SK-N-SH treated with all-trans-retinoic acid at 6 μM for 48 hours (cell line): ENCODE measurements around the gene HTR4.

ENCODE experiments used
- ATAC-seq: fragments of 200-7000 bp; cut with Tn5 transposase; 3 replicates; pipeline ENCODE4 v1.9.1; 2020; ENCODE audit warnings: mild to moderate bottlenecking, moderate library complexity
- ARNTL ChIP-seq: fragments of 450-650 bp; formaldehyde crosslinking; IDR thresholded peaks from 2 replicates; pipeline ENCODE4 v1.5.0; 2020; ENCODE audit warnings: low read depth, mild to moderate bottlenecking, moderate library complexity, borderline replicate concordance
- ESRRG ChIP-seq: fragments of 250-450 bp; sonication (Bioruptor Pico); IDR thresholded peaks from 2 replicates; pipeline ENCODE4 v1.6.1; 2021; ENCODE audit warnings: mild to moderate bottlenecking
- GLIS3 ChIP-seq: fragments of 250-450 bp; sonication (Bioruptor Pico); IDR thresholded peaks from 2 replicates; pipeline ENCODE4 v1.5.0; 2020; ENCODE audit warnings: mild to moderate bottlenecking, moderate library complexity
- OSR1 ChIP-seq: fragments of 250-450 bp; sonication (Bioruptor Pico); IDR thresholded peaks from 2 replicates; pipeline ENCODE4 v1.8.0; 2022; ENCODE audit warnings: moderate library complexity, mild to moderate bottlenecking, inconsistent platforms
- PPARA ChIP-seq: fragments of 250-450 bp; sonication (Bioruptor Pico); IDR thresholded peaks from 2 replicates; pipeline ENCODE4 v1.5.0; 2020; ENCODE audit warnings: mild to moderate bottlenecking, borderline replicate concordance
- RARB ChIP-seq: fragments of 250-450 bp; sonication (Bioruptor Pico); IDR thresholded peaks from 2 replicates; pipeline ENCODE4 v1.8.0; 2021; ENCODE audit warnings: mild to moderate bottlenecking, moderate library complexity
- TCF4 ChIP-seq: fragments of 250-450 bp; sonication (Bioruptor Pico); IDR thresholded peaks from 2 replicates; pipeline ENCODE4 v1.8.0; 2021; ENCODE audit warnings: mild to moderate bottlenecking, moderate library complexity, borderline replicate concordance
- TOX ChIP-seq: fragments of 250-450 bp; sonication (Bioruptor Pico); IDR thresholded peaks from 2 replicates; pipeline ENCODE4 v1.8.0; 2021; ENCODE audit warnings: mild to moderate bottlenecking, moderate library complexity, borderline replicate concordance
- ZC3H10 ChIP-seq: fragments of 250-450 bp; sonication (Bioruptor Pico); IDR thresholded peaks from 2 replicates; pipeline ENCODE4 v1.5.1; 2021; ENCODE audit warnings: mild to moderate bottlenecking, moderate library complexity
- ZFP3 ChIP-seq: fragments of 250-450 bp; sonication (Bioruptor Pico); IDR thresholded peaks from 2 replicates; pipeline ENCODE4 v1.5.0; 2020; ENCODE audit warnings: mild to moderate bottlenecking, moderate library complexity
- ZFP30 ChIP-seq: fragments of 450-650 bp; formaldehyde crosslinking; IDR thresholded peaks from 2 replicates; pipeline ENCODE4 v1.5.0; 2022; ENCODE audit warnings: mild to moderate bottlenecking, moderate library complexity
- ZNF70 ChIP-seq: fragments of 450-650 bp; formaldehyde crosslinking; IDR thresholded peaks from 2 replicates; pipeline ENCODE4 v1.5.0; 2020; ENCODE audit warnings: mild to moderate bottlenecking, moderate library complexity
- ZNF8 ChIP-seq: fragments of 450-650 bp; formaldehyde crosslinking; IDR thresholded peaks from 2 replicates; pipeline ENCODE4 v1.5.0; 2020; ENCODE audit warnings: mild to moderate bottlenecking, moderate library complexity
- TF ChIP-seq, protein P1 (sequence below): fragments of 250-450 bp; sonication (Bioruptor Pico); IDR thresholded peaks from 2 replicates; pipeline ENCODE4 v1.5.1; 2021; ENCODE audit warnings: mild to moderate bottlenecking, moderate library complexity
- TF ChIP-seq, protein P2 (sequence below): fragments of 250-450 bp; sonication (Bioruptor Pico); IDR thresholded peaks from 2 replicates; pipeline ENCODE4 v1.8.0; 2021; ENCODE audit warnings: low read depth, mild to moderate bottlenecking, moderate library complexity, borderline replicate concordance
- TF ChIP-seq, protein P3 (sequence below): fragments of 250-450 bp; sonication (Bioruptor Pico); IDR thresholded peaks from 2 replicates; pipeline ENCODE4 v1.8.0; 2020; ENCODE audit warnings: mild to moderate bottlenecking, moderate library complexity, borderline replicate concordance
- TF ChIP-seq, protein P4 (sequence below): fragments of 250-450 bp; sonication (Bioruptor Pico); IDR thresholded peaks from 2 replicates; pipeline ENCODE4 v1.5.0; 2020; ENCODE audit warnings: mild to moderate bottlenecking, moderate library complexity

HTR4 gene

DNA sequence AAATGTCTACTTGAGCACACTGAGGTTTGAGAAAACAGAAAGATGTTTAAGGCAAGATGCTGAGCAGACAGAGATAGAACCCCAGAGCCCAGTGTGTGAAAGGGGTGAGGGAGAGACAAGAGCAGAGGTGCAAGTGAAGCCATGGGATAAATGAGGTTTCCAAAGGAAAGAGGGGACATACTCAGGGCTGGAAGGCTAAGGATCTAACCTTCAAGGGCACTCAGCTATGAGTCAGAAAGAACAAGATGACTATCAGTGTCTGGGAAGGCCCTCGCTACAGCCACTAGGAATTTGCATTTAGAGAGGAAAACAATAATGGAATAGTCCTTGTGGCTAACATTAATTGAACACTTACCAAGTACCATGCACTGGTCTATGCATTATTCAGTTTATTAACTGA lies 113.7 kb downstream of the HTR4 start:
- ATAC-seq = no peak
- TF ChIP-seq, protein P1, sequence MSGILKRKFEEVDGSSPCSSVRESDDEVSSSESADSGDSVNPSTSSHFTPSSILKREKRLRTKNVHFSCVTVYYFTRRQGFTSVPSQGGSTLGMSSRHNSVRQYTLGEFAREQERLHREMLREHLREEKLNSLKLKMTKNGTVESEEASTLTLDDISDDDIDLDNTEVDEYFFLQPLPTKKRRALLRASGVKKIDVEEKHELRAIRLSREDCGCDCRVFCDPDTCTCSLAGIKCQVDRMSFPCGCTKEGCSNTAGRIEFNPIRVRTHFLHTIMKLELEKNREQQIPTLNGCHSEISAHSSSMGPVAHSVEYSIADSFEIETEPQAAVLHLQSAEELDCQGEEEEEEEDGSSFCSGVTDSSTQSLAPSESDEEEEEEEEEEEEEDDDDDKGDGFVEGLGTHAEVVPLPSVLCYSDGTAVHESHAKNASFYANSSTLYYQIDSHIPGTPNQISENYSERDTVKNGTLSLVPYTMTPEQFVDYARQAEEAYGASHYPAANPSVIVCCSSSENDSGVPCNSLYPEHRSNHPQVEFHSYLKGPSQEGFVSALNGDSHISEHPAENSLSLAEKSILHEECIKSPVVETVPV (CRISPR knock-in tag) = no peak
- no peak for TF ChIP-seq RARB
- TF ChIP-seq ZNF70 (CRISPR knock-in tag) = no peak
- TF ChIP-seq, protein P2, sequence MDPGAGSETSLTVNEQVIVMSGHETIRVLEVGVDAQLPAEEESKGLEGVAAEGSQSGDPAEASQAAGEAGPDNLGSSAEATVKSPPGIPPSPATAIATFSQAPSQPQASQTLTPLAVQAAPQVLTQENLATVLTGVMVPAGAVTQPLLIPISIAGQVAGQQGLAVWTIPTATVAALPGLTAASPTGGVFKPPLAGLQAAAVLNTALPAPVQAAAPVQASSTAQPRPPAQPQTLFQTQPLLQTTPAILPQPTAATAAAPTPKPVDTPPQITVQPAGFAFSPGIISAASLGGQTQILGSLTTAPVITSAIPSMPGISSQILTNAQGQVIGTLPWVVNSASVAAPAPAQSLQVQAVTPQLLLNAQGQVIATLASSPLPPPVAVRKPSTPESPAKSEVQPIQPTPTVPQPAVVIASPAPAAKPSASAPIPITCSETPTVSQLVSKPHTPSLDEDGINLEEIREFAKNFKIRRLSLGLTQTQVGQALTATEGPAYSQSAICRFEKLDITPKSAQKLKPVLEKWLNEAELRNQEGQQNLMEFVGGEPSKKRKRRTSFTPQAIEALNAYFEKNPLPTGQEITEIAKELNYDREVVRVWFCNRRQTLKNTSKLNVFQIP (CRISPR knock-in tag) = no peak

DNA sequence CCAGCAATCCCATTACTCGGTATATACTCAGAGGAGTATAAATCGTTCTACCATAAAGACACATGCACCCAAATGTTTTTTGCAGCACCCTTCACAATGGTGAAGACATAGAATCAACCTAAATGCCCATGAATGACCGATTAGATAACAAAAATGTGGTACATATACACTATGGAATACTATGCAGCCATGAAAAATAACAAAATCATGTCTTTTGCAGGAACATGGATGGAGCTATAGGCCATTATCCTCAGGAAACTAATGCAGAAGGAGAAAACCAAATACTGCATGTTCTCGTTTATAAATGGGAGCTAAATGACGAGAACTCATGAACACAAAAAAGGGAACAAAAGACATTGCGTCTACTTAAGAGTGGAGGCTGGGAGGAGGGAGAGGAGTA lies 114.5 kb downstream of the HTR4 start:
- TF ChIP-seq ZNF8 (peak; percentile 69; the same call in 1 of the 2 replicates), ZNF70 (CRISPR knock-in tag) (no peak)
- no peak for ATAC-seq

DNA sequence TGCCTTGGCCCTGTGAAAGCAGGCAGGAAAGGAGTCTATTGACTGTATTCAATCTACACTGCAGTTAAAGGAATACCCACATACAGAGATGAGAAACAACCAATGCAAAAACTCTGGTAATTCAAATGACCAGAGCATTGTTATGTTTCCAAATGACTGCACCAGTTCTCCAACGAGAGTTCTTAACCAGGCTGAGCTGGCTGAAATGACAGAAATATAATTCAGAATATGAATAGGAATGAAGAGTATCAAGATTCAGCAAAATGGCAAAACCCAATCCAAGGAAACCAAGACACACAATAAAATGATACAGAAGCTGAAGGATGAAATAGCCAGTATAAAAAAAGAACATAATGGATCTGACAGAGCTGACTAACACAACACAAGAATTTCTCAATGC lies 119.1 kb downstream of the HTR4 start:
- no peak for TF ChIP-seq TCF4 (CRISPR knock-in tag)
- TF ChIP-seq OSR1 (CRISPR knock-in tag) = no peak
- no peak for TF ChIP-seq ZNF8
- no peak for TF ChIP-seq RARB
- no peak for TF ChIP-seq ESRRG (CRISPR knock-in tag)
- no peak for TF ChIP-seq TOX (CRISPR knock-in tag)
- TF ChIP-seq, protein P3, sequence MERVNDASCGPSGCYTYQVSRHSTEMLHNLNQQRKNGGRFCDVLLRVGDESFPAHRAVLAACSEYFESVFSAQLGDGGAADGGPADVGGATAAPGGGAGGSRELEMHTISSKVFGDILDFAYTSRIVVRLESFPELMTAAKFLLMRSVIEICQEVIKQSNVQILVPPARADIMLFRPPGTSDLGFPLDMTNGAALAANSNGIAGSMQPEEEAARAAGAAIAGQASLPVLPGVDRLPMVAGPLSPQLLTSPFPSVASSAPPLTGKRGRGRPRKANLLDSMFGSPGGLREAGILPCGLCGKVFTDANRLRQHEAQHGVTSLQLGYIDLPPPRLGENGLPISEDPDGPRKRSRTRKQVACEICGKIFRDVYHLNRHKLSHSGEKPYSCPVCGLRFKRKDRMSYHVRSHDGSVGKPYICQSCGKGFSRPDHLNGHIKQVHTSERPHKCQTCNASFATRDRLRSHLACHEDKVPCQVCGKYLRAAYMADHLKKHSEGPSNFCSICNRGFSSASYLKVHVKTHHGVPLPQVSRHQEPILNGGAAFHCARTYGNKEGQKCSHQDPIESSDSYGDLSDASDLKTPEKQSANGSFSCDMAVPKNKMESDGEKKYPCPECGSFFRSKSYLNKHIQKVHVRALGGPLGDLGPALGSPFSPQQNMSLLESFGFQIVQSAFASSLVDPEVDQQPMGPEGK (CRISPR knock-in tag) = no peak
- TF ChIP-seq PPARA (CRISPR knock-in tag) = no peak
- no peak for TF ChIP-seq ZC3H10 (CRISPR knock-in tag)
- no peak for TF ChIP-seq ARNTL (CRISPR knock-in tag)
- TF ChIP-seq ZNF70 (CRISPR knock-in tag) = no peak
- TF ChIP-seq, protein P2 (CRISPR knock-in tag) = no peak
- TF ChIP-seq GLIS3 (CRISPR knock-in tag) = no peak
- TF ChIP-seq, protein P4, sequence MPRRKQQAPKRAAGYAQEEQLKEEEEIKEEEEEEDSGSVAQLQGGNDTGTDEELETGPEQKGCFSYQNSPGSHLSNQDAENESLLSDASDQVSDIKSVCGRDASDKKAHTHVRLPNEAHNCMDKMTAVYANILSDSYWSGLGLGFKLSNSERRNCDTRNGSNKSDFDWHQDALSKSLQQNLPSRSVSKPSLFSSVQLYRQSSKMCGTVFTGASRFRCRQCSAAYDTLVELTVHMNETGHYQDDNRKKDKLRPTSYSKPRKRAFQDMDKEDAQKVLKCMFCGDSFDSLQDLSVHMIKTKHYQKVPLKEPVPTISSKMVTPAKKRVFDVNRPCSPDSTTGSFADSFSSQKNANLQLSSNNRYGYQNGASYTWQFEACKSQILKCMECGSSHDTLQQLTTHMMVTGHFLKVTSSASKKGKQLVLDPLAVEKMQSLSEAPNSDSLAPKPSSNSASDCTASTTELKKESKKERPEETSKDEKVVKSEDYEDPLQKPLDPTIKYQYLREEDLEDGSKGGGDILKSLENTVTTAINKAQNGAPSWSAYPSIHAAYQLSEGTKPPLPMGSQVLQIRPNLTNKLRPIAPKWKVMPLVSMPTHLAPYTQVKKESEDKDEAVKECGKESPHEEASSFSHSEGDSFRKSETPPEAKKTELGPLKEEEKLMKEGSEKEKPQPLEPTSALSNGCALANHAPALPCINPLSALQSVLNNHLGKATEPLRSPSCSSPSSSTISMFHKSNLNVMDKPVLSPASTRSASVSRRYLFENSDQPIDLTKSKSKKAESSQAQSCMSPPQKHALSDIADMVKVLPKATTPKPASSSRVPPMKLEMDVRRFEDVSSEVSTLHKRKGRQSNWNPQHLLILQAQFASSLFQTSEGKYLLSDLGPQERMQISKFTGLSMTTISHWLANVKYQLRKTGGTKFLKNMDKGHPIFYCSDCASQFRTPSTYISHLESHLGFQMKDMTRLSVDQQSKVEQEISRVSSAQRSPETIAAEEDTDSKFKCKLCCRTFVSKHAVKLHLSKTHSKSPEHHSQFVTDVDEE (CRISPR knock-in tag) = no peak
- TF ChIP-seq, protein P1 (CRISPR knock-in tag) = no peak
- no peak for TF ChIP-seq ZFP30 (CRISPR knock-in tag)
- no peak for TF ChIP-seq ZFP3 (CRISPR knock-in tag)
- ATAC-seq = no peak
